DOHH2 (cell line): ENCODE measurements around the gene DPP3.

ENCODE experiments used
- H3F3A ChIP-seq: fragments of 200-600 bp; sonication (generic), shearing (Covaris generic); 2 replicates; pipeline ENCODE4 v1.6.0; 2016; ENCODE audit warnings: antibody characterized with exemption, mild to moderate bottlenecking; ENCODE audit not compliant: control insufficient read depth, insufficient read depth
- H3K27ac ChIP-seq: fragments of 200-600 bp; sonication (generic); 2 replicates; pipeline ENCODE4 v1.5.1; 2014; ENCODE audit warnings: low read depth, mild to moderate bottlenecking, low read length, moderate library complexity
- H3K27me3 ChIP-seq: fragments of 200-600 bp; sonication (generic); 2 replicates; pipeline ENCODE4 v1.6.1; 2014; ENCODE audit warnings: mild to moderate bottlenecking, low read length, mixed read lengths; ENCODE audit not compliant: control insufficient read depth
- H3K36me3 ChIP-seq: fragments of 200-600 bp; sonication (generic); 2 replicates; pipeline ENCODE4 v1.6.1; 2014; ENCODE audit warnings: mild to moderate bottlenecking, low read length, moderate library complexity, mixed read lengths; ENCODE audit not compliant: control insufficient read depth
- H3K4me1 ChIP-seq: fragments of 200-600 bp; sonication (generic); 2 replicates; pipeline ENCODE4 v1.6.1; 2014; ENCODE audit warnings: mild to moderate bottlenecking, low read length, mixed read lengths; ENCODE audit not compliant: control insufficient read depth
- H3K4me2 ChIP-seq: fragments of 200-600 bp; sonication (generic); 2 replicates; pipeline ENCODE4 v1.6.0; 2014; ENCODE audit warnings: mild to moderate bottlenecking, low read length, moderate library complexity
- H3K4me3 ChIP-seq: fragments of 200-600 bp; sonication (generic); 2 replicates; pipeline ENCODE4 v1.5.1; 2014; ENCODE audit warnings: mild to moderate bottlenecking, low read length, mixed read lengths
- H3K79me2 ChIP-seq: fragments of 200-600 bp; sonication (generic); 2 replicates; pipeline ENCODE4 v1.6.1; 2014; ENCODE audit warnings: mild to moderate bottlenecking, low read length, mixed read lengths; ENCODE audit not compliant: control insufficient read depth
- H3K9me2 ChIP-seq: fragments of 200-600 bp; sonication (generic); replicated peaks from 2 replicates; pipeline ENCODE4 v1.6.1; 2014; ENCODE audit warnings: mild to moderate bottlenecking, low read length, mixed read lengths; ENCODE audit not compliant: control insufficient read depth
- H3K9me3 ChIP-seq: fragments of 200-600 bp; sonication (generic); 2 replicates; pipeline ENCODE4 v1.6.1; 2014; ENCODE audit warnings: antibody characterized with exemption, low read length, mixed read lengths; ENCODE audit not compliant: control insufficient read depth, insufficient read depth
- H4K20me1 ChIP-seq: fragments of 200-600 bp; sonication (generic); 2 replicates; pipeline ENCODE4 v1.6.0; 2014; ENCODE audit warnings: low read depth, mild to moderate bottlenecking, antibody characterized with exemption, low read length, moderate library complexity; ENCODE audit not compliant: control insufficient read depth, insufficient read depth
- CTCF ChIP-seq: fragments of 200-600 bp; sonication (generic); IDR thresholded peaks from one replicate; pipeline ENCODE4 v1.5.1; 2014; ENCODE audit warnings: antibody characterized with exemption, mild to moderate bottlenecking, low read depth, low read length; ENCODE audit not compliant: poor library complexity, severe bottlenecking
- EZH2phosphoT487 ChIP-seq: fragments of 200-600 bp; sonication (generic); IDR thresholded peaks from 2 replicates; pipeline ENCODE4 v1.6.1; 2017; ENCODE audit warnings: borderline replicate concordance, mild to moderate bottlenecking, antibody characterized with exemption, low read length, moderate library complexity, mixed read lengths

Gene DPP3

GRCh38 chr11:66468691-66469090 is 11.5 kb upstream of the DPP3 start:
- Histone ChIP-seq H3K9me3 (no peaks in the 10 kb centered on the region), H3K4me1 (peaks cover 16% of the 10 kb centered on the region), H3K27me3 (peaks cover 9% of the 10 kb centered on the region), H3K79me2 (no peaks in the 10 kb centered on the region), H3K9me2 (no peaks in the 10 kb centered on the region), H3K4me2 (no peak overlapping the region), H3K36me3 (peaks cover 3% of the 10 kb centered on the region; the same call in 1 of the 2 replicates), H3K27ac (no peak overlapping the region), H3F3A (no peaks in the 10 kb centered on the region), H4K20me1 (no peaks in the 10 kb centered on the region), H3K4me3 (no peak overlapping the region)
- no peak for TF ChIP-seq CTCF
- no peak for TF ChIP-seq EZH2phosphoT487

- Histone ChIP-seq H3F3A (no peaks in the 10 kb centered on the region), H3K4me2 (no peak overlapping the region), H3K36me3 (peaks cover 3% of the 10 kb centered on the region; the same call in 1 of the 2 replicates), H3K4me1 (peaks cover 16% of the 10 kb centered on the region), H3K4me3 (no peak overlapping the region), H3K27ac (no peak overlapping the region), H3K9me2 (no peaks in the 10 kb centered on the region), H3K79me2 (no peaks in the 10 kb centered on the region), H4K20me1 (no peaks in the 10 kb centered on the region), H3K9me3 (no peaks in the 10 kb centered on the region), H3K27me3 (peaks cover 9% of the 10 kb centered on the region)
- no peak for TF ChIP-seq EZH2phosphoT487
- no peak for TF ChIP-seq CTCF
Observed at GRCh38 chr11:66469441-66469840, 10.8 kb upstream of the DPP3 start.

GRCh38 chr11:66470015-66470414 is 10.2 kb upstream of the DPP3 start:
- Histone ChIP-seq H3K36me3 (peaks cover 3% of the 10 kb centered on the region; the same call in 1 of the 2 replicates), H3K4me2 (no peak overlapping the region)
- no peak for TF ChIP-seq EZH2phosphoT487
- no peak for TF ChIP-seq CTCF

More at GRCh38 chr11:66470015-66470414, 10.2 kb upstream of the DPP3 start:
- H3F3A ChIP-seq = no peaks in the 10 kb centered on the region
- H3K27ac ChIP-seq = no peak overlapping the region
- no peaks in the 10 kb centered on the region for H3K79me2 ChIP-seq
- no peaks in the 10 kb centered on the region for H3K9me2 ChIP-seq
- peaks cover 16% of the 10 kb centered on the region for H3K4me1 ChIP-seq
- no peaks in the 10 kb centered on the region for H4K20me1 ChIP-seq
- no peaks in the 10 kb centered on the region for H3K9me3 ChIP-seq
- no peak overlapping the region for H3K4me3 ChIP-seq
- peaks cover 8% of the 10 kb centered on the region for H3K27me3 ChIP-seq
